ENCODE measurements around the gene TCHP.

Gene TCHP

GRCh38 chr12:109938947-109939346, 38.9 kb downstream of the TCHP start:
- no peak for FAIRE-seq
- DNase-seq (ENCODE audit: insufficient read length, low spot score): no peak
- TF ChIP-seq, protein P1, sequence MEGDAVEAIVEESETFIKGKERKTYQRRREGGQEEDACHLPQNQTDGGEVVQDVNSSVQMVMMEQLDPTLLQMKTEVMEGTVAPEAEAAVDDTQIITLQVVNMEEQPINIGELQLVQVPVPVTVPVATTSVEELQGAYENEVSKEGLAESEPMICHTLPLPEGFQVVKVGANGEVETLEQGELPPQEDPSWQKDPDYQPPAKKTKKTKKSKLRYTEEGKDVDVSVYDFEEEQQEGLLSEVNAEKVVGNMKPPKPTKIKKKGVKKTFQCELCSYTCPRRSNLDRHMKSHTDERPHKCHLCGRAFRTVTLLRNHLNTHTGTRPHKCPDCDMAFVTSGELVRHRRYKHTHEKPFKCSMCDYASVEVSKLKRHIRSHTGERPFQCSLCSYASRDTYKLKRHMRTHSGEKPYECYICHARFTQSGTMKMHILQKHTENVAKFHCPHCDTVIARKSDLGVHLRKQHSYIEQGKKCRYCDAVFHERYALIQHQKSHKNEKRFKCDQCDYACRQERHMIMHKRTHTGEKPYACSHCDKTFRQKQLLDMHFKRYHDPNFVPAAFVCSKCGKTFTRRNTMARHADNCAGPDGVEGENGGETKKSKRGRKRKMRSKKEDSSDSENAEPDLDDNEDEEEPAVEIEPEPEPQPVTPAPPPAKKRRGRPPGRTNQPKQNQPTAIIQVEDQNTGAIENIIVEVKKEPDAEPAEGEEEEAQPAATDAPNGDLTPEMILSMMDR (IDR thresholded peaks at IDR 0.05; ENCODE audit: insufficient read depth, missing control alignments): no peak

- DNase-seq (ENCODE audit: insufficient read length, low spot score) (no peak), FAIRE-seq (no peak)
- TF ChIP-seq, protein P1 (IDR thresholded peaks at IDR 0.05; ENCODE audit: insufficient read depth, missing control alignments): no peak
Observed at GRCh38 chr12:109939504-109939903, 39.4 kb downstream of the TCHP start.

DNA sequence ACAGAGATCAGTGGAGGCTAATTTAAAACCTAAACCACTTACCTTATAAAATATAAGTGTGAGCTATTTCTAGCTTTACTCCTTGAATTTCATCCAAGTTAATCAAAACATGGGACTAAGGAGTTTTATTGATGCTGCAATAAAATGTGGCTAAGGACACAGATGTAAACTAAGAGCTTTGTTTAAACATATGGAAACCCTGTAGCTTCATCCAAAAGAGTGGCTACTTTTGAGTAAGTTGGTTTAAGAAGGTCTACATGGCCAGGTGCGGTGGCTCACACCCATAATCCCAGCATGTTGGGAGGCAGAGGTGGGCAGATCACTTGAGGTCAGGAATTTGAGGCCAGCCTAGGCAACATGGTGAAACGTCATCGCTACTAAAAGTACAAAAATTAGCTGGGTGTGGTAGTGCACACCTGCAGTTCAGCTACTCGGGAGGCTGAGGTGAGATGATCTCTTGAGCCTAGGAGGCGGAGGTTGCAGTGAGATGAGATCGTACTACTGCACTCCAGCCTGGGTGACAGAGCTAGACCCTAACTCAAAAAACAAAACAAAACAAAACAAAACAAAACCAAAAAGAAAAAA, 40.4 kb downstream of the TCHP start:
- DNase-seq (ENCODE audit: insufficient read length, low spot score): no peak
- FAIRE-seq: no peak

GRCh38 chr12:109943811-109944210, 43.7 kb downstream of the TCHP start:
- no peak for DNase-seq (ENCODE audit: insufficient read length, low spot score)
- TF ChIP-seq, protein P1 (IDR thresholded peaks at IDR 0.05; ENCODE audit: insufficient read depth, missing control alignments): no peak
- no peak for FAIRE-seq

More for the DNA sequence above, 40.4 kb downstream of the TCHP start:
- TF ChIP-seq, protein P1 (IDR thresholded peaks at IDR 0.05; ENCODE audit: insufficient read depth, missing control alignments): no peak

GRCh38 chr12:109944561-109945359, 44.7 kb downstream of the TCHP start:
- FAIRE-seq (no peak), DNase-seq (ENCODE audit: insufficient read length, low spot score) (no peak)
- TF ChIP-seq, protein P1 (IDR thresholded peaks at IDR 0.05; ENCODE audit: insufficient read depth, missing control alignments): no peak

GRCh38 chr12:109946505-109946904, 46.4 kb downstream of the TCHP start:
- TF ChIP-seq, protein P1 (IDR thresholded peaks at IDR 0.05; ENCODE audit: insufficient read depth, missing control alignments): no peak
- no peak for DNase-seq (ENCODE audit: insufficient read length, low spot score)
- FAIRE-seq: no peak

DNA sequence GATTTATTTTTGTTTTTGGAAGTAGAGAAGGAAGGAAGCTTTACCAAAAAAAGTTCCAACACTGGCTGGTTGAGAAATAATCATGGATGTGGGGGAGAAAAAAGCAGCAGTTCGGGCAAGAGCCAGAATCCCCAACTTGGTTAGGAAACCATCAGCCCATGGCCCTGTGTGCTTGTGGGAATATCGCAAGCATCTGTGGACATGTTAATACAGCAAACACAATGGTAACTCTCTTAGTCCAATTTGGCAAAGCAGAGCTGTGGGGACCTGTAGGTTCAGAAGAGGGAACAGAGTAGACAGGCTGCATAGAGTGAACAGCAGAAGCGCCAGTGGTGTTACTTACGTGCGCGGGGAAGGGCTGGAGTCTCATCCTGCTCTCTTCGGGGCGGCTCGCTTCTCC, 46.8 kb downstream of the TCHP start:
- FAIRE-seq (no peak), DNase-seq (ENCODE audit: insufficient read length, low spot score) (no peak)
- TF ChIP-seq, protein P1 (IDR thresholded peaks at IDR 0.05; ENCODE audit: insufficient read depth, missing control alignments): no peak
